ENCODE data around the gene ALPL. TPM values are rescaled to one million over a fixed set of nuclear protein-coding genes. Genes with fewer than 3 reads are reported as not detected.
"Not testable (repeated sequence)": the region's sequence is repeated elsewhere in the genome, so short reads cannot be mapped to it uniquely, and the experiment has no call there.

Gene ALPL
- total RNA-seq, 3 donors from 2014 or later, result 2.9 to 98.0 (median 17.4) TPM

DNA sequence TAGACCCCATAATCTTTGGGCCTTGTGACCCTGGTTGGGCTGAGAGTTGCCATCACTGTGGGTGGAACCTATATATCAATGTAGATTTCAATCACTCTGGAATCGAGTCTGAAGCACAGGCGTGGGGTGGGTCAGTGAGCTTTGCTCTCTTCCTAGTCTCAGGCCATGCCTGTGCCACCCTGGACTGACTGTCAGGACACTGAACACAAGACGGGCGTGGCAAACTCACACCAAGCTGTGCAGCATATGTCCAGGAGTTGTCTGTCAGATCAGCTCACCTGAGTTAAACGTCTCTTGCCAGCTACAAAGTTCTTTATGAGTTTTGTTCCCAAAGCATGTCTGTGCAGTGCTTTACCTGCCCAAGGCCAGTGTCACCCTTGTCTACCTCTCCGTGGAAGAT is 30.9 kb upstream of the ALPL start:
- Histone ChIP-seq H3K27ac (no peak overlapping the region), H3K36me3 (no peaks in the 10 kb centered on the region), H3K27me3 (no peaks in the 10 kb centered on the region), H3K9me3 (no peaks in the 10 kb centered on the region), H3K4me1 (no peaks in the 10 kb centered on the region), H3K4me3 (no peak overlapping the region)
- no peak for TF ChIP-seq POLR2A (IDR thresholded peaks at IDR 0.05)
- TF ChIP-seq, protein P1, sequence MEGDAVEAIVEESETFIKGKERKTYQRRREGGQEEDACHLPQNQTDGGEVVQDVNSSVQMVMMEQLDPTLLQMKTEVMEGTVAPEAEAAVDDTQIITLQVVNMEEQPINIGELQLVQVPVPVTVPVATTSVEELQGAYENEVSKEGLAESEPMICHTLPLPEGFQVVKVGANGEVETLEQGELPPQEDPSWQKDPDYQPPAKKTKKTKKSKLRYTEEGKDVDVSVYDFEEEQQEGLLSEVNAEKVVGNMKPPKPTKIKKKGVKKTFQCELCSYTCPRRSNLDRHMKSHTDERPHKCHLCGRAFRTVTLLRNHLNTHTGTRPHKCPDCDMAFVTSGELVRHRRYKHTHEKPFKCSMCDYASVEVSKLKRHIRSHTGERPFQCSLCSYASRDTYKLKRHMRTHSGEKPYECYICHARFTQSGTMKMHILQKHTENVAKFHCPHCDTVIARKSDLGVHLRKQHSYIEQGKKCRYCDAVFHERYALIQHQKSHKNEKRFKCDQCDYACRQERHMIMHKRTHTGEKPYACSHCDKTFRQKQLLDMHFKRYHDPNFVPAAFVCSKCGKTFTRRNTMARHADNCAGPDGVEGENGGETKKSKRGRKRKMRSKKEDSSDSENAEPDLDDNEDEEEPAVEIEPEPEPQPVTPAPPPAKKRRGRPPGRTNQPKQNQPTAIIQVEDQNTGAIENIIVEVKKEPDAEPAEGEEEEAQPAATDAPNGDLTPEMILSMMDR (IDR thresholded peaks at IDR 0.05), result no peak
- no peak for TF ChIP-seq POLR2AphosphoS5 (IDR thresholded peaks at IDR 0.05)
- DNase-seq (ENCODE audit: low spot score in 2 of 2), result no peak
- intact Hi-C loops (cut with DNase I; ENCODE audit: low total_unique reads), result no loop called here

DNA sequence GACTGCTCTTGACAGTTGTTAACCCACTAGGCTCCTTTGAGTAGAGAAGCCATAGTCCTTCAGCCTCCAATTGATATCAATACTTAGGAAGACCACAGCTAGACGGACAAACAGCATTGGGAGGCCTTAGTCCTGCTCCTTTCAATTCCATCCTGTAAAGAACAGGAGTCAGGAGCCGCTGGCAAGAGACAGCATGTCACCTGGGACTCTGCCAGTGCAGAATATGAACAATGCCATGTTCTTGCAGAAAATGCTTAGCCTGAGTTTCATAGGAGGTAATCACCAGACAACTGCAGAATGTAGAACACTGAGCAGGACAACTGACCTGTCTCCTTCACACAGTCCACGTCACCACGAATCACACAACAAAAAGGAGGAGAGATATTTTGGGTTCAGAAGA is 25.3 kb upstream of the ALPL start:
- intact Hi-C loops (cut with DNase I; ENCODE audit: low total_unique reads); DNase-seq (ENCODE audit: low spot score in 2 of 2); H3K4me3 ChIP-seq; H3K27ac ChIP-seq; H3K4me1 ChIP-seq; H3K36me3 ChIP-seq; H3K9me3 ChIP-seq; H3K27me3 ChIP-seq: not testable (repeated sequence)

DNA sequence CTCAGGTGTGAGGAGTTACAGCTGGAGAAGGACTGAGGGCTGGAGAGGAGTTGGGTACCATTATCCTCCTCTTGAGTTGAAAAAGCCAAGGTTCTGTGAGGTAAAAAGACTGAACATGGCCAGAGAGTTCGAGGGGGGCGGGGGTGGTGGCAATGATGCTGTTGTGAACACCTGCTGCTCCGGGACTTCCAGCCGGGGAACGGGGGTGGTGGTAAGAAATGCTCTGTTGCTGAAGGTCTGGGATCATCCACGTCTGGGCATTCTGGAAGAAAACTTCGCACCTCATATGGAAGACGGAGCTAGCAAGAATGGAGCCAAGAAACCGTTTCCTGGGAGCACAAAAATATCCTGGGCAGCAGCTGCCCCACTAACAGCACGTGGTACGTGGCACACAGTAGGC is 20.1 kb upstream of the ALPL start:
- no peak for DNase-seq (ENCODE audit: low spot score in 2 of 2)
- TF ChIP-seq, protein P1 (IDR thresholded peaks at IDR 0.05), result no peak
- TF ChIP-seq POLR2AphosphoS5 (IDR thresholded peaks at IDR 0.05) (no peak), POLR2A (IDR thresholded peaks at IDR 0.05) (no peak)
- H3K27me3 ChIP-seq, result no peaks in the 10 kb centered on the region
- no peaks in the 10 kb centered on the region for H3K36me3 ChIP-seq
- no peaks in the 10 kb centered on the region for H3K4me1 ChIP-seq
- H3K4me3 ChIP-seq, result no peak overlapping the region
- H3K27ac ChIP-seq, result no peak overlapping the region
- intact Hi-C loops (cut with DNase I; ENCODE audit: low total_unique reads), result no loop called here
- H3K9me3 ChIP-seq, result no peaks in the 10 kb centered on the region

DNA sequence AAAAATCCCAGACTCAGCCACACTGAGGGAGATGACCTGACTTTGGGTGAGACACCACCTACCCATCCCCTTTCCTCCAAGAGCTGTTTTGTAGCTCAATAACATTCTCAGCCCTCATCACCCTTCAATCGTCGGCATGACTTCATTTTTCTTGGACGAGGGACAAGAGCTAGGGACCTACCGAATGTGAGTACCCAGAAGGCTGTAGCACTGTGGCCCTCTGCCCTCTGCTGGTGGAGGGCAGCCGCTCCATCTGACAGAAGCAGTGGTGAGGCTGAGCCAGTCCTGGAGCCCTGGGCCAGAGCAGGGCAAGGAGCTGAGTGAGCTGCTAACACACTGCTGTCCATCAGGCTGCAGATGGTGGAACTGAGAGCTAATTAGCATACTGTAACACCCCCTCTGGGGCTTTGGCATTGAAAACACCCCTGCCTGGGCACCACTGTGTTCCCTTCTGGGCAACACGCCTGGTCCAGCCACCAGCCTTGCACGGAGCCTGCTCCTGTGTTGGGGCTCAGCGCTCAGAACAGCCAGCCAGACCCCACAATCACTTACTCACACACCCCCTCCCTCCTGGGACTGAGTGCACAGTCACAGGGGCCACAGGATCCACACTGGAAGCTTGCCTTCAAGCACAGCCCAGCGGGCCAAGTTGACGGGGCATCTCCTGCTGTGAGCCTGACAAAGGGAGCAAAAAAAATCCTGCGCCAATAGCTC is 18.3 kb upstream of the ALPL start:
- DNase-seq (ENCODE audit: low spot score in 2 of 2), result no peak
- intact Hi-C loops (cut with DNase I; ENCODE audit: low total_unique reads), result no loop called here
- H3K27ac ChIP-seq, result no peak overlapping the region

DNA sequence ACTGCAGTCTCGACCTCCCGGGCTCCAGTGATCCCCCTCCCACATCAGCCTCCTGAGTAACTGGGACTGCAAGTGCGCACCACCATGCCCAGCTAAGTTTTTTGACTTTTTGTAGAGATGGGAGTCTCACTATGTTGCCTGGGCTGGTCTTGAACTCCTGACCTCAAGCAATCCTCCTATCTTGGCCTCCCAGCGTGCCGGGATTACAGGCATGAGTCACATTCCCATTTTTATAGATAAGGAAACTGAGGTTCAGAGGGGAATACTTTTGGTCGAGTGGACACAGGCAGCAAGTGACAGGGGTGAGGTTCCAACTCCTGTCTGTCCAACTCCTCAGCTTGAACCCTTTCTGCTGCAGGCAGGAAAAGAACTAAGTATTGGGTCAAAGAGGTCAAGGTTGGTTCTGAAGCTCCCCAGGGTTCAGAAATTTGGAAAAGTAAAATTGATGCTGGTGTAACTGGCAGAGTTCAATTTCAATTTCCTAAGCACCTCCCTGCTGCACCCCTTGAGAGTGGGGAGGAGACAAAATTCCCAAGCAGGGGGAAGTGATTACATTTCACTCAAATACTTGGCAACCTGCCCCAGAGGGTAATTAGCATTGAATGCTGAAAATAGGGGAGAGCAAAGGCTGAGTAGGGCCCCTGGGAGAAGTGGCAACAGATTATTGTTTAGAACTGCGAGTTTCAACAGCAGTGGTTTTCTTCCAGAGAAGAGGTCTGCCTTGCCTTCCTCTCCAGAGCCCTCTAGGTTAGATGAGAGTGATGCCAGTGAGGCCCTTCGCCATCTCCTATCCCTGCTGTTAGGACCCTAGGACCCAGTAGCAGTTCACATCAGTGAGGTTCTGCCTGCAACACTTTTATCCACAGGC is 17.5 kb upstream of the ALPL start:
- TF ChIP-seq, protein P1 (IDR thresholded peaks at IDR 0.05), result no peak
- TF ChIP-seq POLR2A (IDR thresholded peaks at IDR 0.05) (no peak), POLR2AphosphoS5 (IDR thresholded peaks at IDR 0.05) (no peak)
- Histone ChIP-seq H3K4me3 (no peak overlapping the region), H3K27ac (no peak overlapping the region), H3K27me3 (no peaks in the 10 kb centered on the region), H3K4me1 (no peaks in the 10 kb centered on the region), H3K36me3 (no peaks in the 10 kb centered on the region), H3K9me3 (no peaks in the 10 kb centered on the region)
- intact Hi-C loops (cut with DNase I; ENCODE audit: low total_unique reads), result no loop called here
- DNase-seq (ENCODE audit: low spot score in 2 of 2), result no peak

More for the DNA sequence above, 18.3 kb upstream of the ALPL start:
- TF ChIP-seq, protein P1 (IDR thresholded peaks at IDR 0.05), result peak in 1 of 3 donors; percentile 19
- no peak for TF ChIP-seq POLR2AphosphoS5 (IDR thresholded peaks at IDR 0.05)
- H3K4me3 ChIP-seq, result no peak overlapping the region
- H3K4me1 ChIP-seq, result no peaks in the 10 kb centered on the region
- no peaks in the 10 kb centered on the region for H3K36me3 ChIP-seq
- H3K27me3 ChIP-seq, result no peaks in the 10 kb centered on the region
- H3K9me3 ChIP-seq, result no peaks in the 10 kb centered on the region

All from breast epithelium (tissue), 4 donors.